Left ventricle myocardium superior (tissue), 1 donor: ENCODE results near the gene GPR157. TPM values are rescaled to one million over a fixed set of nuclear protein-coding genes. Genes with fewer than 3 reads are reported as not detected.

Experiments
- total RNA-seq: library from RNA; stranded (reverse); fragmentation: NEBNext Ultra II Directional; extraction: Animal tissue kit (Norgen Biotek cat#: 25700); gene quantifications from one replicate; pipeline ENCODE4 v1.2.1, GENCODE V29; 2021
- donor health status: DM: no; HTN: yes; CAD: no; lungs with severe emphysema.

GPR157 gene
- total RNA-seq, 1 donor from 2014 or later = 42.2 TPM

Other genes with a start within 250 kb of the GPR157 start
- not detected for gene CA6, start 183.2 kb downstream of the GPR157 start, total RNA-seq
- not detected for gene SLC2A7, start 102.7 kb downstream of the GPR157 start, total RNA-seq
- 3.2 TPM for gene SLC2A5, start 59.5 kb downstream of the GPR157 start, total RNA-seq
- 20.3 TPM for gene H6PD, start 105.7 kb upstream of the GPR157 start, total RNA-seq
- 13.1 TPM for gene SPSB1, start 163.8 kb upstream of the GPR157 start, total RNA-seq